NCI-H1930 (cell line): Measurements from ENCODE around the gene COPS6.
"Not testable (repeated sequence)": the region's sequence is repeated elsewhere in the genome, so short reads cannot be mapped to it uniquely, and the experiment has no call there.

Experiments
- DNase-seq, 2 experiments: peaks; one replicate each; lab custom pipeline; 2025; lab: John Stamatoyannopoulos, UW

The COPS6 gene

DNA sequence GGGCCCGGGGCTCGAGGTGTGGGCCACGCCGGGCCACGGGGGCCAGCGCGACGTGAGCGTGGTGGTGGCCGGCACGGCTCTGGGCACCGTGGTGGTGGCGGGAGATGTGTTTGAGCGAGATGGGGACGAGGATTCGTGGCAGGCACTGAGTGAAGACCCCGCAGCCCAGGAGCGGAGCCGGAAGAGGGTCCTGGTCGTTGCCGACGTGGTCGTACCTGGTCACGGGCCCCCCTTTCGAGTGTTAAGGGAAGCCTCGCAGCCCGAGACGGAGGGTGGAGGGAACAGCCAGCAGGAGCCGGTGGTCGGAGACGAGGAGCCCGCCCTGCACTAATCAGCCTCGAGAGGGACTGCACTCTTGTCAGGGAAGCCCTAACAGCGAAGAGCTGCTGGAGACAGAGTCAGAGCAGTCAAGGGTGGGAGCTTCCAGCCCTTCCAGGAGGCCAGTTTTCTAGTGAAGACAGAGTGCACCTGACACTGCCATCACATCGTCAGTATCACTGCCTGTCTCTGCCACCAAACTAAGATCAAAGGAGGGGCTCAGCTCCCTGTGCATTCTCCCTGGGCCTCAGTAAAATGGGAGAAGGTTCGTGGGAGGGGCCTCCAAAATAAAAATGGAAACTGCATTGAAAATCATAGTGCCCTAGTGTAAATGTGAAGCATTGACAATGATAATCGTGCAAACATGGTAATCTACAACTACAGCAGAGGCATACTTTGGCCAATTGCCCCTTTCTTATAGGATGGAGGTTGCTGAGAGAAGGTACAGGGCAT, 39.3 kb downstream of the COPS6 start:
- peak in 1 of 2 experiments; percentile 7 for DNase-seq

GRCh38 chr7:100128637-100128963, 39.8 kb downstream of the COPS6 start:
- DNase-seq: no peak

- DNase-seq: not testable (repeated sequence)
Observed at GRCh38 chr7:100130220-100130607, 41.4 kb downstream of the COPS6 start.

GRCh38 chr7:100130608-100131453, 42.1 kb downstream of the COPS6 start:
- DNase-seq: peak; percentile 64 to 80

DNA sequence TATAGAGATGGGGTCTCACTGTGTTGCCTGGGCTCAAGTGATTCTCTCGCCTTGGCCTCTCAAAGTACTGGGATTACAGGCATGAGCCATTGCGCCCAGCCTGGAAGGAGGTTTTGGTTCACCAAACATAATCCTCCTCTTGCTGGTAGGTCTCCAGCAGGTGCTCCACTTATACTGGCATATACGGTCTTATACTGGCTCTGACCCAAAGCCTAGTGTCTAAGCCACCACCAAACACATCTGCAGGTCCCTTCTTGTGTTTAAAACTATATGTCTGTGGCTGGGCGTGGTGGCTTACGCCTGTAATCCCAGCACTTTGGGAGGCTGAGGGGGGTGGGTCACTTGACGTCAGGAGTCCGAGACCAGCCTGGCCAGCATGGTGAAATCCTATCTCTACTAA, 43.4 kb downstream of the COPS6 start:
- DNase-seq: no peak

- DNase-seq: peak; percentile 18 to 52
Observed at GRCh38 chr7:100132697-100133151, 44.0 kb downstream of the COPS6 start.

GRCh38 chr7:100137851-100138760, 49.3 kb downstream of the COPS6 start:
- DNase-seq: no peak

DNA sequence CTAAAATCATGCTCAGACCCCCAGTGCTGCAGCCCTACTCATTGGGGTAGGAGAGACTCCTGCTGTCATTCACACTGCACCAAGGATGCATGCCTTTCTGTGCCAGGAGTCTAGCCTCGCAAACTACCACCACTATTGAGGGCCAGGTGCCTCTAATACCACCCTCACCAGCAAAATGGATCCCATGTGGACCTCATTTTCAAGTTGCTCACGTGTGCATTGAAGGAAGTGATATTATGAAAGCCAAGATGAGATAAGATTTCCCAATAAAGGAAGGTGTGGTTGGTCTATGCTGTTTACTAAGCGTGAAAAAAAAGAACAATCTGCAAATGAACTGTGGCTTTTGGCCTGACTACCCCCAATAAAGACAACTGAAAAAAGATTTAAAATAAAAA, 52.8 kb downstream of the COPS6 start:
- DNase-seq: no peak
